Measurements from ENCODE around the gene MSRB3.

GRCh38 chr12:65313719-65314317 is 35.3 kb downstream of the MSRB3 start:
- TF ChIP-seq CTCF (IDR thresholded peaks at IDR 0.05; ENCODE audit: low read depth, low read length): peak; percentile 73
- TF ChIP-seq EZH2phosphoT487 (IDR thresholded peaks at IDR 0.05; ENCODE audit: low read depth): no peak
